Measurements from ENCODE around the gene MAPK13.

MAPK13 gene

DNA sequence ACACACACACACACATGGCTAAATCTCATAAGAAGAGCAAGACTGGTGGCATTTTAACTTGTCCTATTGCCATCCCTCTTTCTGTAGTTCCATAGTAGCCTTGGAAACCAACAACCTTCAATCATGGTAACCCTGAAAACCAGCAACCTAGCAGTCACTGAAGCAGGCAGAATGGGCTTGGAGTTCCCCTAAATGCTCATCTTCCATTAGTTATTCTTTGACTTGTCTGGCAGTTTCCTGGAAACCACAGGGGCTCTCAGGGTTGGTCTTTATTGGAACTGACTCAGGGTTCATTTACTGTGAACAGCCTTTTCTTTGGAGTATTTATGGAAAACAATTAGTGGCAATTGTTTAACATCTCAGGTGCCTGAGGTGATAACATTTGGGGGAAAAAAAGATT lies 46.9 kb downstream of the MAPK13 start:
- TF ChIP-seq, protein P1, sequence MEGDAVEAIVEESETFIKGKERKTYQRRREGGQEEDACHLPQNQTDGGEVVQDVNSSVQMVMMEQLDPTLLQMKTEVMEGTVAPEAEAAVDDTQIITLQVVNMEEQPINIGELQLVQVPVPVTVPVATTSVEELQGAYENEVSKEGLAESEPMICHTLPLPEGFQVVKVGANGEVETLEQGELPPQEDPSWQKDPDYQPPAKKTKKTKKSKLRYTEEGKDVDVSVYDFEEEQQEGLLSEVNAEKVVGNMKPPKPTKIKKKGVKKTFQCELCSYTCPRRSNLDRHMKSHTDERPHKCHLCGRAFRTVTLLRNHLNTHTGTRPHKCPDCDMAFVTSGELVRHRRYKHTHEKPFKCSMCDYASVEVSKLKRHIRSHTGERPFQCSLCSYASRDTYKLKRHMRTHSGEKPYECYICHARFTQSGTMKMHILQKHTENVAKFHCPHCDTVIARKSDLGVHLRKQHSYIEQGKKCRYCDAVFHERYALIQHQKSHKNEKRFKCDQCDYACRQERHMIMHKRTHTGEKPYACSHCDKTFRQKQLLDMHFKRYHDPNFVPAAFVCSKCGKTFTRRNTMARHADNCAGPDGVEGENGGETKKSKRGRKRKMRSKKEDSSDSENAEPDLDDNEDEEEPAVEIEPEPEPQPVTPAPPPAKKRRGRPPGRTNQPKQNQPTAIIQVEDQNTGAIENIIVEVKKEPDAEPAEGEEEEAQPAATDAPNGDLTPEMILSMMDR (IDR thresholded peaks at IDR 0.05; ENCODE audit: low read depth, low read length, missing control alignments) = no peak
- H3K4me3 ChIP-seq (ENCODE audit: low read depth, low read length) = no peak overlapping the region
- in situ Hi-C loops (cut with HindIII; ENCODE audit: low pct_ligation_motif_present, low sequenced_read_pairs) = no loop called here
- H3K27ac ChIP-seq = no peak overlapping the region
- no peaks in the 10 kb centered on the region for H3K36me3 ChIP-seq (replicated peaks)
- no peak for DNase-seq
- no peaks in the 10 kb centered on the region for H3K27me3 ChIP-seq (replicated peaks)

DNA sequence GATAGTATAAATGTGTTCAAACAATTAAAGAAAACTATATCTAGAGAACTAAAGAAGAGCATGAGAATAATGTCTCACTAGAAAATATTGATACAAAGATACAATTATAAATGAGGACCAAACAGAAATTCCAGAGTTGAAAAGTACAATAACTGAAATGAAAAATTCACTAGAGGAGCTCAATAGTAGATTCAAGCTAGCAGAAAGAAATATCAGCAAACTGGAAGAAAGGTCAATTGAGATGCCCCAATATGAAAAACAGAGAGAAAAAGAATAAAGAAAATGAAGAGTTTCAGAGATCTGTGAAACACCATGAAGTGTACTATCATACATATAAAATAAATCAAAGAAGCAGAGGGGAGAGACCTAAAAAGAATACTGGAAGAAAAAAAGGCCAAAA lies 48.2 kb downstream of the MAPK13 start:
- no peak overlapping the region for H3K4me3 ChIP-seq (ENCODE audit: low read depth, low read length)
- in situ Hi-C loops (cut with HindIII; ENCODE audit: low pct_ligation_motif_present, low sequenced_read_pairs) = no loop called here
- DNase-seq = no peak
- H3K27me3 ChIP-seq (replicated peaks) = no peaks in the 10 kb centered on the region
- TF ChIP-seq, protein P1 (IDR thresholded peaks at IDR 0.05; ENCODE audit: low read depth, low read length, missing control alignments) = no peak
- H3K36me3 ChIP-seq (replicated peaks) = no peaks in the 10 kb centered on the region
- H3K27ac ChIP-seq = no peak overlapping the region

DNA sequence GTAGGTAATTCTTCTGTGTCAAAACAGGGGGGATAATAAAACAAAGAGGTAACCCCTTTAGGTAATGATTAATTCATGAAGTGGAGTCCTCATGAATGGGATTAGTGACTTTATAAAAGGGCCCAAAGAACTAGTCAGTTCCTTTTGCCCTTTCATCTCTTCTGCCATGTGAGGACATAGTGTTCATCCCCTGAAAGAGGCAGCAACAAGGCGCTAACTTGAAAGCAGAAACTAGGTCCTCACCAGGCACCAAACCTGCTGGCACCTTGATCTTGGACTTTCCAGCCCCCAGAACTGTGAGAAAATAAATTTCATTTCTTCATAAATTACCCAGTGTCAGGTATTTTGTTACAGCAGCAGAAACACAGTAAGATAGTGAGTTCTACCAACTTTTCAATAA lies 49.8 kb downstream of the MAPK13 start:
- in situ Hi-C loops (cut with HindIII; ENCODE audit: low pct_ligation_motif_present, low sequenced_read_pairs) = no loop called here

DNA sequence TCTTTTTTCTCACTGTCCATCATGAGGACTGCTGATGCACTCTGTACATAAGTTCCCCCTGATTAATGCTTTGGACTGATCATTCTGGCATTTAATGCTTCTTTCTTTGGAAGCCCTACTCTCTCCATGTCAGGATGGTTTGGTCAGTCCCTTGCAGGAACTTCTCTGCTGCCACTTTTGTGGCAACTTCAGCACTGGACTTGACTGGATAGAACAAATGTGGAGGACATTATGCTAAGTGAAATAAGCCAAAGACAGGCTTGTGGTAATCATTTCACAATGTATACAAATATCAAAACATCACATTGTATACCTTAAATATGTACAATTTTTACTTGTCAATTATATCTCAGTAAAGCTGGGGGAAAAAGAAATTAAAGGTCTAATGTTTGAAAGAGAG lies 54.0 kb downstream of the MAPK13 start:
- Histone ChIP-seq H3K36me3 (replicated peaks) (no peaks in the 10 kb centered on the region), H3K27ac (no peak overlapping the region), H3K27me3 (replicated peaks) (no peaks in the 10 kb centered on the region), H3K4me3 (ENCODE audit: low read depth, low read length) (no peak overlapping the region)
- DNase-seq = no peak
- TF ChIP-seq, protein P1 (IDR thresholded peaks at IDR 0.05; ENCODE audit: low read depth, low read length, missing control alignments) = no peak
- in situ Hi-C loops (cut with HindIII; ENCODE audit: low pct_ligation_motif_present, low sequenced_read_pairs) = no loop called here

More for the DNA sequence above, 49.8 kb downstream of the MAPK13 start:
- TF ChIP-seq, protein P1 (IDR thresholded peaks at IDR 0.05; ENCODE audit: low read depth, low read length, missing control alignments) = no peak
- no peaks in the 10 kb centered on the region for H3K27me3 ChIP-seq (replicated peaks)
- H3K4me3 ChIP-seq (ENCODE audit: low read depth, low read length) = no peak overlapping the region
- no peak overlapping the region for H3K27ac ChIP-seq
- H3K36me3 ChIP-seq (replicated peaks) = no peaks in the 10 kb centered on the region
- no peak for DNase-seq

DNA sequence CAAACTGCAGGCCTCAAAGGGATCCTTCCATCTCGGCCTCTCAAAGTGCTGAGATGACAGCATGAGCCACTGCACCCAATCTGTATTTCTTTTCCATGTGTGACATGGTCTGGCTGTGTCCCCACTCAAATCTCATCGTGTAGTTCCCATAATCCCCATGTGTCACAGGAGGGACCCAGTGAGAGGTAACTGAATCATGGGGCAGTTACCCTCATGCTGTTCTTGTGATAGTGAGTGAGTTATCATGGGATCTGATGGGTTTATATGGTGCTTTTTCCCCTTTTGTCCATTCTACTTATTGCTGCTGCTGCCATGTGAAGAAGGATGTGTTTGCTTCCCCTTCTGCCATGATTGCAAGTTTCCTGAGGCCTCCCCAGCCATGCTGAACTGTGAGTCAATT lies 55.9 kb downstream of the MAPK13 start:
- Histone ChIP-seq H3K36me3 (replicated peaks) (no peaks in the 10 kb centered on the region), H3K4me3 (ENCODE audit: low read depth, low read length) (no peak overlapping the region), H3K27me3 (replicated peaks) (no peaks in the 10 kb centered on the region), H3K27ac (no peak overlapping the region)
- DNase-seq = no peak
- TF ChIP-seq, protein P1 (IDR thresholded peaks at IDR 0.05; ENCODE audit: low read depth, low read length, missing control alignments) = no peak
- in situ Hi-C loops (cut with HindIII; ENCODE audit: low pct_ligation_motif_present, low sequenced_read_pairs) = no loop called here

DNA sequence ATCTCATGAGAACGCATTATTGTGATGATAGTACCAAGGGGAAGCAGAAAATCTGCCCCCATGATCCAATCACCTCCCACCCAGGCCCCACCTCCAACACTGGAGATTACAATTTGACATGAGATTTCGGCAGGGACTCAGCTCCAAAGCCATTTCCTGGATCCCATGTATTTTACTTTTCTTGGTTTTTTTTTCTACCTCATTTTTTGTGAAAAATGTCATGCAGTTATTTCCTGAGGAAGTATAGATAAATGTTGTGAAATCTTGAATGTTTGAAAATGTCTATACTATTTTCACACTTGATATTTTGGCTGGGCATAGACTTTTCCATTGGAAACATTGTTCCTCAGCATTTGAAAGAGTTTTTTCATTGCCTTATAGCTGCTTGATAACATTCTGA lies 57.1 kb downstream of the MAPK13 start:
- TF ChIP-seq, protein P1 (IDR thresholded peaks at IDR 0.05; ENCODE audit: low read depth, low read length, missing control alignments) = no peak
- Histone ChIP-seq H3K27ac (no peak overlapping the region), H3K4me3 (ENCODE audit: low read depth, low read length) (no peak overlapping the region), H3K36me3 (replicated peaks) (no peaks in the 10 kb centered on the region), H3K27me3 (replicated peaks) (no peaks in the 10 kb centered on the region)
- in situ Hi-C loops (cut with HindIII; ENCODE audit: low pct_ligation_motif_present, low sequenced_read_pairs) = no loop called here
- DNase-seq = no peak

Measured in brain microvascular endothelial cell (primary cell).